HepG2 (cell line): ENCODE data around the gene MAN1C1. TPM values are rescaled to one million over a fixed set of nuclear protein-coding genes. Genes with fewer than 3 reads are reported as not detected.

Source experiments
- BCL6 ChIP-seq: IDR thresholded peaks from 2 replicates; pipeline ENCODE4 v1.6.1; 2016; ENCODE audit warnings: missing genetic modification reagents, missing compliant biosample characterization
- CBX1 ChIP-seq: IDR thresholded peaks from one replicate; pipeline ENCODE4 v1.6.1; 2016; ENCODE audit warnings: antibody characterized with exemption, low read depth
- FOXK1 ChIP-seq: sonication (generic); formaldehyde crosslinking; IDR thresholded peaks from 2 replicates; pipeline ENCODE4 v1.4.0; 2020; ENCODE audit warnings: low read depth, missing genetic modification reagents, borderline replicate concordance
- FOXK2 ChIP-seq: fragments of 450-650 bp; IDR thresholded peaks from 2 replicates; pipeline ENCODE4 v1.6.1; 2016
- KLF9 ChIP-seq: IDR thresholded peaks from 2 replicates; pipeline ENCODE4 v1.6.1; 2016; ENCODE audit warnings: low read depth
- NKX3-1 ChIP-seq: sonication (generic); formaldehyde crosslinking; IDR thresholded peaks from 2 replicates; pipeline ENCODE4 v1.5.0; 2020; ENCODE audit warnings: missing genetic modification reagents
- POLR2A ChIP-seq, 2 experiments: IDR thresholded peaks; 2 replicates each; pipeline ENCODE4 v1.6.1; 2011; ENCODE audit warnings: low read depth in 2 of 2, low read length in 2 of 2, mild to moderate bottlenecking in 1 of 2, moderate library complexity in 1 of 2; ENCODE audit not compliant: insufficient read depth in 1 of 2
- PRDM10 ChIP-seq: sonication (generic); formaldehyde crosslinking; IDR thresholded peaks from 2 replicates; pipeline ENCODE4 v1.4.0; 2020; ENCODE audit warnings: low read depth, missing genetic modification reagents
- SNAI1 ChIP-seq: sonication (generic); formaldehyde crosslinking; IDR thresholded peaks from 2 replicates; pipeline ENCODE4 v1.5.0; 2020; ENCODE audit warnings: mild to moderate bottlenecking, missing genetic modification reagents, borderline replicate concordance
- TAF15 ChIP-seq: fragments of 200-400 bp; formaldehyde crosslinking; IDR thresholded peaks from one replicate; pipeline ENCODE4 v1.6.1; 2018; ENCODE audit warnings: mild to moderate bottlenecking, low read depth, low read length; ENCODE audit not compliant: poor library complexity, severe bottlenecking
- TBX3 ChIP-seq: fragments of 450-650 bp; IDR thresholded peaks from 2 replicates; pipeline ENCODE4 v1.6.1; 2017; ENCODE audit warnings: antibody characterized with exemption, mild to moderate bottlenecking, inconsistent platforms, borderline replicate concordance
- TOE1 ChIP-seq: sonication (generic); formaldehyde crosslinking; IDR thresholded peaks from 2 replicates; pipeline ENCODE4 v1.4.0; 2020; ENCODE audit warnings: mild to moderate bottlenecking, missing genetic modification reagents
- TP53 ChIP-seq: sonication (generic); formaldehyde crosslinking; conservative IDR thresholded peaks from 2 replicates; pipeline ENCODE4 v1.4.0; 2020; ENCODE audit warnings: missing genetic modification reagents
- ZBTB43 ChIP-seq: sonication (generic); formaldehyde crosslinking; conservative IDR thresholded peaks from 2 replicates; pipeline ENCODE4 v1.4.0; 2020; ENCODE audit warnings: missing genetic modification reagents
- ZMYM3 ChIP-seq: sonication (generic); formaldehyde crosslinking; IDR thresholded peaks from 2 replicates; pipeline ENCODE4 v1.5.1; 2020; ENCODE audit warnings: mild to moderate bottlenecking, missing genetic modification reagents
- ZNF143 ChIP-seq: sonication (generic); formaldehyde crosslinking; IDR thresholded peaks from 2 replicates; pipeline ENCODE4 v1.4.0; 2020; ENCODE audit warnings: missing genetic modification reagents
- ZNF530 ChIP-seq: sonication (generic); formaldehyde crosslinking; IDR thresholded peaks from 2 replicates; pipeline ENCODE4 v1.5.0; 2020; ENCODE audit warnings: low read depth, mild to moderate bottlenecking, missing genetic modification reagents
- ZNF746 ChIP-seq: sonication (generic); formaldehyde crosslinking; IDR thresholded peaks from 2 replicates; pipeline ENCODE4 v1.8.0; 2022; ENCODE audit warnings: mild to moderate bottlenecking, missing genetic modification reagents
- ZNF768 ChIP-seq: sonication (generic); formaldehyde crosslinking; IDR thresholded peaks from 2 replicates; pipeline ENCODE4 v1.4.0; 2020; ENCODE audit warnings: missing genetic modification reagents
- polyA plus RNA-seq, 8 experiments: library from polyadenylated mRNA; depleted of rRNA in 3 of 8; stranded (reverse) in 7 of 8; unstranded in 1 of 8; fragments of >200 nt; fragmentation: Illumina TruSeq in 4 of 8; extraction: Trizol in 4 of 8; gene quantifications; 2 replicates each; pipeline versions ENCODE4 v1.2.1 to v1.2.3, GENCODE V29; 2011 to 2016; ENCODE audit warnings: low read depth in 4 of 8, missing spikeins in 1 of 8, mixed read lengths in 1 of 8; ENCODE audit not compliant: insufficient read depth in 1 of 8
- total RNA-seq, 5 experiments: library from RNA; depleted of rRNA; stranded (reverse); fragments of >200 nt; fragmentation: Illumina TruSeq; extraction: Trizol; gene quantifications; 2 replicates each; pipeline ENCODE4 v1.2.3, GENCODE V29; 2016; ENCODE audit warnings: low read depth in 1 of 5
- TF ChIP-seq, protein P1 (sequence below): sonication (generic); formaldehyde crosslinking; IDR thresholded peaks from 2 replicates; pipeline ENCODE4 v1.8.0; 2022; ENCODE audit warnings: mild to moderate bottlenecking, missing genetic modification reagents
- TF ChIP-seq, protein P2 (sequence below): sonication (generic); formaldehyde crosslinking; IDR thresholded peaks from 2 replicates; pipeline ENCODE4 v1.5.1; 2020; ENCODE audit warnings: mild to moderate bottlenecking, missing genetic modification reagents, moderate library complexity

The MAN1C1 gene
- total and polyA plus RNA-seq, 2 of the 13 experiments (the other 11 are each of a cell fraction or from before 2014, with no cell fraction given), result 0.18 to 0.49 TPM

- TF ChIP-seq TOE1, result no peak
- TF ChIP-seq, protein P1, sequence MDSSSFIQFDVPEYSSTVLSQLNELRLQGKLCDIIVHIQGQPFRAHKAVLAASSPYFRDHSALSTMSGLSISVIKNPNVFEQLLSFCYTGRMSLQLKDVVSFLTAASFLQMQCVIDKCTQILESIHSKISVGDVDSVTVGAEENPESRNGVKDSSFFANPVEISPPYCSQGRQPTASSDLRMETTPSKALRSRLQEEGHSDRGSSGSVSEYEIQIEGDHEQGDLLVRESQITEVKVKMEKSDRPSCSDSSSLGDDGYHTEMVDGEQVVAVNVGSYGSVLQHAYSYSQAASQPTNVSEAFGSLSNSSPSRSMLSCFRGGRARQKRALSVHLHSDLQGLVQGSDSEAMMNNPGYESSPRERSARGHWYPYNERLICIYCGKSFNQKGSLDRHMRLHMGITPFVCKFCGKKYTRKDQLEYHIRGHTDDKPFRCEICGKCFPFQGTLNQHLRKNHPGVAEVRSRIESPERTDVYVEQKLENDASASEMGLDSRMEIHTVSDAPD, result no peak
- no peak for TF ChIP-seq ZNF530 (CRISPR knock-in tag)
- peak; percentile 32; the same call in 1 of the 2 replicates for TF ChIP-seq ZMYM3 (CRISPR knock-in tag)
- no peak for TF ChIP-seq TP53 (CRISPR knock-in tag)
- TF ChIP-seq TAF15, result no peak
- TF ChIP-seq SNAI1 (CRISPR knock-in tag), result no peak
- TF ChIP-seq PRDM10 (CRISPR knock-in tag), result no peak
- TF ChIP-seq KLF9 (CRISPR knock-in tag), result no peak
- TF ChIP-seq POLR2A (IDR thresholded peaks at IDR 0.05; ENCODE audit: insufficient read depth in 1 of 2, low read depth in 2 of 2, low read length in 2 of 2), result no peak
- TF ChIP-seq ZNF746, result no peak
- peak; percentile 53; the same call in 1 of the 2 replicates for TF ChIP-seq BCL6 (CRISPR knock-in tag)
- TF ChIP-seq CBX1, result no peak
- TF ChIP-seq NKX3-1 (CRISPR knock-in tag), result no peak
- 0 out of 2 replicates have a peak, but pooled peaks have one; percentile 31 for TF ChIP-seq FOXK1
- TF ChIP-seq ZNF768 (CRISPR knock-in tag), result no peak
- TF ChIP-seq ZNF143 (CRISPR knock-in tag), result no peak
- no peak for TF ChIP-seq TBX3
- TF ChIP-seq, protein P2, sequence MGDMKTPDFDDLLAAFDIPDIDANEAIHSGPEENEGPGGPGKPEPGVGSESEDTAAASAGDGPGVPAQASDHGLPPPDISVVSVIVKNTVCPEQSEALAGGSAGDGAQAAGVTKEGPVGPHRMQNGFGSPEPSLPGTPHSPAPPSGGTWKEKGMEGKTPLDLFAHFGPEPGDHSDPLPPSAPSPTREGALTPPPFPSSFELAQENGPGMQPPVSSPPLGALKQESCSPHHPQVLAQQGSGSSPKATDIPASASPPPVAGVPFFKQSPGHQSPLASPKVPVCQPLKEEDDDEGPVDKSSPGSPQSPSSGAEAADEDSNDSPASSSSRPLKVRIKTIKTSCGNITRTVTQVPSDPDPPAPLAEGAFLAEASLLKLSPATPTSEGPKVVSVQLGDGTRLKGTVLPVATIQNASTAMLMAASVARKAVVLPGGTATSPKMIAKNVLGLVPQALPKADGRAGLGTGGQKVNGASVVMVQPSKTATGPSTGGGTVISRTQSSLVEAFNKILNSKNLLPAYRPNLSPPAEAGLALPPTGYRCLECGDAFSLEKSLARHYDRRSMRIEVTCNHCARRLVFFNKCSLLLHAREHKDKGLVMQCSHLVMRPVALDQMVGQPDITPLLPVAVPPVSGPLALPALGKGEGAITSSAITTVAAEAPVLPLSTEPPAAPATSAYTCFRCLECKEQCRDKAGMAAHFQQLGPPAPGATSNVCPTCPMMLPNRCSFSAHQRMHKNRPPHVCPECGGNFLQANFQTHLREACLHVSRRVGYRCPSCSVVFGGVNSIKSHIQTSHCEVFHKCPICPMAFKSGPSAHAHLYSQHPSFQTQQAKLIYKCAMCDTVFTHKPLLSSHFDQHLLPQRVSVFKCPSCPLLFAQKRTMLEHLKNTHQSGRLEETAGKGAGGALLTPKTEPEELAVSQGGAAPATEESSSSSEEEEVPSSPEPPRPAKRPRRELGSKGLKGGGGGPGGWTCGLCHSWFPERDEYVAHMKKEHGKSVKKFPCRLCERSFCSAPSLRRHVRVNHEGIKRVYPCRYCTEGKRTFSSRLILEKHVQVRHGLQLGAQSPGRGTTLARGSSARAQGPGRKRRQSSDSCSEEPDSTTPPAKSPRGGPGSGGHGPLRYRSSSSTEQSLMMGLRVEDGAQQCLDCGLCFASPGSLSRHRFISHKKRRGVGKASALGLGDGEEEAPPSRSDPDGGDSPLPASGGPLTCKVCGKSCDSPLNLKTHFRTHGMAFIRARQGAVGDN (CRISPR knock-in tag), result 0 out of 2 replicates have a peak, but pooled peaks have one; percentile 14
- no peak for TF ChIP-seq FOXK2
- no peak for TF ChIP-seq ZBTB43 (CRISPR knock-in tag)
Measured at GRCh38 chr1:25773441-25774125, 157.0 kb downstream of the MAN1C1 start (continued).
